ENCODE results near the gene BTBD9. TPM values are rescaled to one million over a fixed set of nuclear protein-coding genes. Genes with fewer than 3 reads are reported as not detected.

Gene BTBD9
- total RNA-seq, 4 donors from 2014 or later = 5.5 to 14.1 (median 6.3) TPM

DNA sequence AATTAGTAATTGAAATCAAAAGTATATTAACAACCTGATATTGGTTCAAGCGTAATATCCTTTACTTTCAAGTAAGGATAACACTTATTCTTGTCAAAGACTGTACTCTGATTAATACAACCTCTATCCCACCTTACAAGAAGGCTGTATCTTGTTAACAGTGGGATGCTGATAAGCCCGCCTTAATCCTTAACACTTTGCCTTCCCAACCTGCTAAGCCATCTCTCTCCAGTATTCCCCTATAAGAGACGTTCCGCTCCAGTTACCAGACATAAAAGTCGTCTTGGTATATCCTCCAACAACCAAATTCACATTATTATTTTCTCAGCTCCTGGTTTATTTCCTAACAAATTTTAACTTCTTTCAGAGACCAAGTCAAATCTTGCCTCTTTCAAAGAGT lies 2.0 kb downstream of the BTBD9 start:
- Histone ChIP-seq H3K4me3 (no peak overlapping the region), H3K9me3 (no peaks in the 10 kb centered on the region), H3K27me3 (no peaks in the 10 kb centered on the region), H3K36me3 (no peaks in the 10 kb centered on the region), H3K27ac (no peak overlapping the region), H3K4me1 (peaks cover 28 to 36% of the 10 kb centered on the region in 2 donors)
- ATAC-seq = no peak
- no peak for DNase-seq
- in situ Hi-C loops (cut with MboI; ENCODE audit: low sequenced_read_pairs in 4 of 4) = no loop called here
- TF ChIP-seq, protein P1, sequence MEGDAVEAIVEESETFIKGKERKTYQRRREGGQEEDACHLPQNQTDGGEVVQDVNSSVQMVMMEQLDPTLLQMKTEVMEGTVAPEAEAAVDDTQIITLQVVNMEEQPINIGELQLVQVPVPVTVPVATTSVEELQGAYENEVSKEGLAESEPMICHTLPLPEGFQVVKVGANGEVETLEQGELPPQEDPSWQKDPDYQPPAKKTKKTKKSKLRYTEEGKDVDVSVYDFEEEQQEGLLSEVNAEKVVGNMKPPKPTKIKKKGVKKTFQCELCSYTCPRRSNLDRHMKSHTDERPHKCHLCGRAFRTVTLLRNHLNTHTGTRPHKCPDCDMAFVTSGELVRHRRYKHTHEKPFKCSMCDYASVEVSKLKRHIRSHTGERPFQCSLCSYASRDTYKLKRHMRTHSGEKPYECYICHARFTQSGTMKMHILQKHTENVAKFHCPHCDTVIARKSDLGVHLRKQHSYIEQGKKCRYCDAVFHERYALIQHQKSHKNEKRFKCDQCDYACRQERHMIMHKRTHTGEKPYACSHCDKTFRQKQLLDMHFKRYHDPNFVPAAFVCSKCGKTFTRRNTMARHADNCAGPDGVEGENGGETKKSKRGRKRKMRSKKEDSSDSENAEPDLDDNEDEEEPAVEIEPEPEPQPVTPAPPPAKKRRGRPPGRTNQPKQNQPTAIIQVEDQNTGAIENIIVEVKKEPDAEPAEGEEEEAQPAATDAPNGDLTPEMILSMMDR (IDR thresholded peaks at IDR 0.05 in 4 of 5, conservative IDR thresholded peaks at IDR 0.05 in 1 of 5) = no peak
- TF ChIP-seq POLR2A (IDR thresholded peaks at IDR 0.05) = no peak
- intact Hi-C loops (cut with DNase I; ENCODE audit: low total_unique reads) = no loop called here

DNA sequence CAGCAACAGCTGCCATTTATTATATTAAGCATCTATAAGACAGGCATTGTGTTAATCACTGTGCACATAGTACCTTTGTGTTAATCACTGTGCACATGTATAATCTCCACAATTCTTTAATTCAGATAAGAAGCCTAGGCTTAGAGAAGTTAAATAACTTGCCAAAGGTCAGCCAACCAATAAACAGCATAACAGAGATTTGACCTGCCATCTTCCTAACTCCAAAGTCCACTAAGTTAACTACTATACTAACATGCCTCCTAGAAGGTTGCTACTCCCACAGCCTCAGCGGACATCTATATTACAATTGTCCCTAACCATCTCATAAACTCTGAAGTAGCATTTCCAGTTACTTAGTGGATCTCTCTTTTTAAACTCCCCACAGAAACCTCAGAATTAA lies 3.7 kb downstream of the BTBD9 start:
- intact Hi-C loops (cut with DNase I; ENCODE audit: low total_unique reads) (no loop called here), in situ Hi-C loops (cut with MboI; ENCODE audit: low sequenced_read_pairs in 4 of 4) (no loop called here)
- Histone ChIP-seq H3K4me1 (peaks cover 28 to 32% of the 10 kb centered on the region in 2 donors), H3K27ac (no peak overlapping the region), H3K36me3 (no peaks in the 10 kb centered on the region), H3K9me3 (no peaks in the 10 kb centered on the region), H3K4me3 (no peak overlapping the region), H3K27me3 (no peaks in the 10 kb centered on the region)
- ATAC-seq (no peak), DNase-seq (no peak)
- TF ChIP-seq, protein P1 (IDR thresholded peaks at IDR 0.05 in 4 of 5, conservative IDR thresholded peaks at IDR 0.05 in 1 of 5) = no peak
- no peak for TF ChIP-seq POLR2A (IDR thresholded peaks at IDR 0.05)

GRCh38 chr6:38634518-38634917 lies 5.2 kb downstream of the BTBD9 start:
- TF ChIP-seq POLR2A (IDR thresholded peaks at IDR 0.05) = no peak
- TF ChIP-seq, protein P1 (IDR thresholded peaks at IDR 0.05 in 4 of 5, conservative IDR thresholded peaks at IDR 0.05 in 1 of 5) = no peak
- no peak for ATAC-seq
- DNase-seq = no peak
- Histone ChIP-seq H3K27me3 (no peaks in the 10 kb centered on the region), H3K36me3 (no peaks in the 10 kb centered on the region), H3K4me1 (peaks cover 23 to 25% of the 10 kb centered on the region in 2 donors), H3K27ac (peak overlapping the region in 1 of 4 donors; percentile 8), H3K9me3 (no peaks in the 10 kb centered on the region), H3K4me3 (no peak overlapping the region)
- intact Hi-C loops (cut with DNase I; ENCODE audit: low total_unique reads) = no loop called here
- in situ Hi-C loops (cut with MboI; ENCODE audit: low sequenced_read_pairs in 4 of 4) = no loop called here

- intact Hi-C loops (cut with DNase I; ENCODE audit: low total_unique reads) (no loop called here), in situ Hi-C loops (cut with MboI; ENCODE audit: low sequenced_read_pairs in 4 of 4) (no loop called here)
- H3K27me3 ChIP-seq = no peaks in the 10 kb centered on the region
- ATAC-seq (no peak), DNase-seq (no peak)
- no peaks in the 10 kb centered on the region for H3K9me3 ChIP-seq
- no peak for TF ChIP-seq POLR2A (IDR thresholded peaks at IDR 0.05)
- TF ChIP-seq, protein P1 (IDR thresholded peaks at IDR 0.05 in 4 of 5, conservative IDR thresholded peaks at IDR 0.05 in 1 of 5) = no peak
- peaks cover 14 to 17% of the 10 kb centered on the region in 2 donors for H3K4me1 ChIP-seq
- H3K27ac ChIP-seq = no peak overlapping the region
- H3K4me3 ChIP-seq = no peak overlapping the region
- no peaks in the 10 kb centered on the region for H3K36me3 ChIP-seq
Observed at GRCh38 chr6:38632490-38632889, 7.2 kb downstream of the BTBD9 start.

DNA sequence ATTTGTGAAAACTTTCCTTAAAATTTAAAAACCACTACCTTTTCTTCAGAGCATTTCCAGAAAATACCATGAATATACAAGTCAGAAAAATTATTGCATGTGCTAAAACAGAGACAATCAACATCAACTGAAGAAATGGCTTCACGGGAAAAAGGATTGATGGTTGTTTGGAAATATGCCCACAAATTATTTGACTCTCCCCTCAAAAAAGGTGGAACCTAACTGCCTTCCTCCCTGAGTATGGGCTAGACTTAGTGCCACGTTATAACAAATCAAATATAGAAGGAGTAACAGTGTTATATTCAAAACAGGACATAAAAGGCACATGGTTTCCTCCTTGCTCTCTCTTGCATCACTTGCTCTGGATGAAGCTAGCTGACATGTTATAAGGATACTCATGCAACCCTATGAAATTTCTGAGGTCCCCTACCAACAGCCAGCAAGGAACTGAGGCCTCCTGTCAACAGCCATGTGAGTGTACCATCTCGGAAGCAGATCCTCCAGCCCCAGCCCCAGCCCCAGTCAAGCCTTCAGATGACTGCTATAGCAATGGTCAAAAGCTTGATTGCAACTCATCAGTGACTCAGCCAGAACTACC lies 8.4 kb downstream of the BTBD9 start:
- ATAC-seq = no peak
- intact Hi-C loops (cut with DNase I; ENCODE audit: low total_unique reads) (no loop called here), in situ Hi-C loops (cut with MboI; ENCODE audit: low sequenced_read_pairs in 4 of 4) (no loop called here)
- Histone ChIP-seq H3K27me3 (no peaks in the 10 kb centered on the region), H3K4me3 (no peak overlapping the region), H3K4me1 (peaks cover 14 to 17% of the 10 kb centered on the region in 2 donors), H3K9me3 (no peaks in the 10 kb centered on the region), H3K27ac (no peak overlapping the region), H3K36me3 (no peaks in the 10 kb centered on the region)
- TF ChIP-seq, protein P1 (IDR thresholded peaks at IDR 0.05 in 4 of 5, conservative IDR thresholded peaks at IDR 0.05 in 1 of 5) = no peak
- TF ChIP-seq POLR2A (IDR thresholded peaks at IDR 0.05) = no peak
- DNase-seq = no peak
